Kidney epithelial cell (primary cell): Measurements from ENCODE around the gene TRABD2A. TPM values are rescaled to one million over a fixed set of nuclear protein-coding genes. Genes with fewer than 3 reads are reported as not detected.

Experiments used
- DNase-seq: peaks from one replicate; pipeline ENCODE4 v3.0.0-alpha.2; 2010; ENCODE audit warnings: low read depth
- H3K27me3 ChIP-seq: 2 replicates; pipeline ENCODE4 v1.6.0; 2011; ENCODE audit warnings: low read length; ENCODE audit not compliant: control insufficient read depth, insufficient read depth
- H3K36me3 ChIP-seq: 2 replicates; pipeline ENCODE4 v1.5.1; 2011; ENCODE audit warnings: low read length; ENCODE audit not compliant: control insufficient read depth, insufficient read depth
- H3K4me3 ChIP-seq: 2 replicates; pipeline ENCODE4 v1.5.1; 2011; ENCODE audit warnings: low read depth, mild to moderate bottlenecking, control low read depth, low read length
- CTCF ChIP-seq: IDR thresholded peaks from 2 replicates; pipeline ENCODE4 v1.5.1; 2011; ENCODE audit warnings: mild to moderate bottlenecking, moderate library complexity, low read length, control low read depth, inconsistent platforms; ENCODE audit not compliant: insufficient read depth, poor library complexity, severe bottlenecking
- total RNA-seq: library from RNA; depleted of rRNA; stranded (reverse); fragments of >200 nt; gene quantifications from 2 replicates; pipeline ENCODE4 v1.2.3, GENCODE V29; 2015

Gene TRABD2A
- total RNA-seq, 1 donor from 2014 or later, result 0.50 TPM

GRCh38 chr2:84823788-84824187 lies 57.1 kb downstream of the TRABD2A start:
- no peak for DNase-seq
- H3K27me3 ChIP-seq, result peaks cover 2% of the 10 kb centered on the region
- H3K4me3 ChIP-seq, result no peak overlapping the region
- TF ChIP-seq CTCF, result no peak
- no peaks in the 10 kb centered on the region for H3K36me3 ChIP-seq

GRCh38 chr2:84823229-84823628 lies 57.7 kb downstream of the TRABD2A start:
- TF ChIP-seq CTCF, result no peak
- no peak for DNase-seq
- Histone ChIP-seq H3K27me3 (peaks cover 2% of the 10 kb centered on the region), H3K36me3 (no peaks in the 10 kb centered on the region), H3K4me3 (no peak overlapping the region)

GRCh38 chr2:84821806-84822205 lies 59.1 kb downstream of the TRABD2A start:
- Histone ChIP-seq H3K4me3 (no peak overlapping the region), H3K36me3 (no peaks in the 10 kb centered on the region), H3K27me3 (no peaks in the 10 kb centered on the region)
- no peak for DNase-seq
- no peak for TF ChIP-seq CTCF

GRCh38 chr2:84817239-84817655 lies 63.6 kb downstream of the TRABD2A start:
- Histone ChIP-seq H3K27me3 (no peaks in the 10 kb centered on the region), H3K36me3 (no peaks in the 10 kb centered on the region), H3K4me3 (no peak overlapping the region)
- DNase-seq, result no peak
- no peak for TF ChIP-seq CTCF

- no peak for TF ChIP-seq CTCF
- Histone ChIP-seq H3K4me3 (no peak overlapping the region), H3K36me3 (no peaks in the 10 kb centered on the region), H3K27me3 (no peaks in the 10 kb centered on the region)
- DNase-seq, result no peak
Observed at GRCh38 chr2:84816426-84817026, 64.4 kb downstream of the TRABD2A start.

- H3K36me3 ChIP-seq, result no peaks in the 10 kb centered on the region
- DNase-seq, result no peak
- H3K4me3 ChIP-seq, result no peak overlapping the region
- no peaks in the 10 kb centered on the region for H3K27me3 ChIP-seq
- no peak for TF ChIP-seq CTCF
Observed at GRCh38 chr2:84815146-84815545, 65.7 kb downstream of the TRABD2A start.
